Measurements from ENCODE around the gene FLAD1. TPM values are rescaled to one million over a fixed set of nuclear protein-coding genes. Genes with fewer than 3 reads are reported as not detected.

FLAD1 gene
- total RNA-seq, 1 experiment from 2014 or later = 97.0 TPM

- peaks cover 12 to 30% (median 21%) of the 10 kb centered on the region in 3 experiments; a peak in 6 of 7 replicates for H3K36me3 Mint-ChIP-seq (ENCODE audit: insufficient read depth in 1 of 3, low read depth in 3 of 3)
- Histone ChIP-seq H3K27ac (ENCODE audit: insufficient read length, low read depth, low read length) (peak within 1 kb of the TSS; percentile 97), H3K27me3 (ENCODE audit: insufficient read depth, low read length) (no peaks in the 10 kb centered on the region), H2BK12ac (ENCODE audit: insufficient read length, low read depth, low read length) (no peak within 1 kb of the TSS), H3K79me1 (ENCODE audit: insufficient read depth, low read depth, low read length, poor library complexity, severe bottlenecking) (no peaks in the 10 kb centered on the region), H2BK20ac (ENCODE audit: low read depth, low read length, poor library complexity, severe bottlenecking) (no peak within 1 kb of the TSS), H3K4me2 (ENCODE audit: insufficient read depth, insufficient read length, low read length) (peak within 1 kb of the TSS; percentile 87), H3T11ph (ENCODE audit: low read length) (no peak within 1 kb of the TSS), H3K79me2 (ENCODE audit: insufficient read depth, low read length) (peaks cover 31% of the 10 kb centered on the region), H2AK5ac (ENCODE audit: insufficient read length, low read length) (no peak within 1 kb of the TSS), H3K4me1 (ENCODE audit: insufficient read depth, low read length) (peaks cover 4% of the 10 kb centered on the region; the same call in 1 of the 2 replicates), H3K56ac (ENCODE audit: insufficient read length, low read depth, low read length) (peak within 1 kb of the TSS; percentile 15), H2BK120ac (ENCODE audit: low read depth, low read length, poor library complexity, severe bottlenecking) (no peak within 1 kb of the TSS), H2AFZ (ENCODE audit: low read length) (no peak within 1 kb of the TSS), H3K23me2 (ENCODE audit: insufficient read length, low read depth, low read length, poor library complexity, severe bottlenecking) (peaks cover 38% of the 10 kb centered on the region), H3K14ac (ENCODE audit: insufficient read depth, low read length) (peak within 1 kb of the TSS; percentile 75; the same call in 1 of the 2 replicates), H3K4ac (ENCODE audit: low read depth, low read length) (no peak within 1 kb of the TSS), H3K9ac (ENCODE audit: extremely low read depth, insufficient read length, low read length) (peak within 1 kb of the TSS; percentile 93), H2BK5ac (ENCODE audit: insufficient read length, low read length) (no peak within 1 kb of the TSS), H4K91ac (ENCODE audit: insufficient read length, low read depth, low read length) (no peak within 1 kb of the TSS), H2BK15ac (ENCODE audit: low read depth, low read length) (no peak within 1 kb of the TSS), H3K18ac (ENCODE audit: insufficient read length, low read depth, low read length) (peak within 1 kb of the TSS; percentile 81), H4K5ac (ENCODE audit: insufficient read length, low read depth, low read length) (no peak within 1 kb of the TSS), H3K9me3 (ENCODE audit: control insufficient read depth, low read depth, low read length) (no peaks in the 10 kb centered on the region), H4K20me1 (ENCODE audit: control insufficient read depth, insufficient read depth, insufficient read length) (no peaks in the 10 kb centered on the region), H4K8ac (replicated peaks; ENCODE audit: insufficient read length, low read depth, low read length) (no peak within 1 kb of the TSS), H3K23ac (ENCODE audit: insufficient read length, low read depth, low read length) (no peak within 1 kb of the TSS)
- DNase-seq = peak; percentile 99
- TF ChIP-seq CTCF (conservative IDR thresholded peaks at IDR 0.05) = no peak
- H3K27ac Mint-ChIP-seq = no peak within 1 kb of the TSS
- H3K4me3 Mint-ChIP-seq = no peak within 1 kb of the TSS
- H3K4me1 Mint-ChIP-seq = peaks cover 31 to 33% of the 10 kb centered on the region in 2 experiments
- WGBS (ENCODE audit: extremely low coverage, insufficient read length, low lambda C conversion rate) = no CpG with 5 or more reads among the region's 47 CpGs
- no peaks in the 10 kb centered on the region for H3K27me3 Mint-ChIP-seq (ENCODE audit: low read depth)
- no peaks in the 10 kb centered on the region for H3K9me3 Mint-ChIP-seq
These were observed 8.9 kb upstream of the FLAD1 start, which contains the start of gene CKS1B for GRCh38 chr1:154974102-154974807. Gene CKS1B, plus strand, starts transcription at chr1:154974681. Its CDS starts 65 bp downstream, at chr1:154974746.

Data from H9 (cell line).